HG03342 (cell line): Measurements from ENCODE around the gene TFAP2A.

Source experiments
- ATAC-seq: cut with Tn5 transposase; IDR thresholded peaks from one replicate; pipeline ENCODE4 v1.9.1; 2021; ENCODE audit warnings: mild to moderate bottlenecking, moderate library complexity; ENCODE audit not compliant: unreplicated experiment

Gene TFAP2A

GRCh38 chr6:10401004-10401536 lies 13.8 kb downstream of the TFAP2A start:
- ATAC-seq, result no peak

DNA sequence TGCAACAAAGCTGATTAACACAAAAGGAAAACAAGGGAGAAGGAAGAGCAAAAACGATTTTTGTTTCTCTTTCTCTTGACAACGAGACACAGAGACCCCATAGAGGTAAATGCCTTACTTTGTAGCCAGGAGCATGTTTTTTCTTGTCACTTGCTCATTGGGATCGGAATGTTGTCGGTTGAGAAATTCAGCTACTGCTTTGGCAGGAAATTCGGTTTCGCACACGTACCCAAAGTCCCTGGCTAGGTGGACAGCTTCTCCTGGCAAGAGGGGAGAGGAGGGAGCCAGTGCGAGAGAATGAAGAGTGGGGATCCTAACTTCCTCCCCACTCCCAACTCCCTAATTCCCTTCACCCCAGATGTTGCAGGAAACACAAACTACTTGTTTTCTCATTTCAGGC lies 14.5 kb downstream of the TFAP2A start:
- ATAC-seq, result no peak

DNA sequence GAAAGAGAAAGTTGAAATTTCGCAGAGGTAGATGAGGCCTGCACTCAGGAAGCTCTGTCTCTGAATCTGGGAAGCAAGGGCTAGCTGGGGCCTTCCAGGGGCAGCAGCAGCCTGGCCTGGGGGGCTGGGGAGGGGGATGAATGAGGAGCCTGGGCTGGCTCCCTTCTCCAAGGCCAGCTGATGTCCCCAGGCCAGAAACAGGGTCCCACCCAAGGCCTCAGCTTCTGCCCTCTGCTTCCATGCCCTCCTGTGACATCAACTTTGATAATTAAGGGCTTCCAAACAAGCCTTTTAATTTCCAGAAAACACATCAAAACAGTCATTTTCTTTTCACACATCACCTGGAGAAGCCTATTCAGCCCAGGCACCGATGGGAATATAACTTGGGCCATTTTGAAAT lies 15.4 kb downstream of the TFAP2A start:
- no peak for ATAC-seq

GRCh38 chr6:10398446-10399218 lies 16.2 kb downstream of the TFAP2A start:
- no peak for ATAC-seq

DNA sequence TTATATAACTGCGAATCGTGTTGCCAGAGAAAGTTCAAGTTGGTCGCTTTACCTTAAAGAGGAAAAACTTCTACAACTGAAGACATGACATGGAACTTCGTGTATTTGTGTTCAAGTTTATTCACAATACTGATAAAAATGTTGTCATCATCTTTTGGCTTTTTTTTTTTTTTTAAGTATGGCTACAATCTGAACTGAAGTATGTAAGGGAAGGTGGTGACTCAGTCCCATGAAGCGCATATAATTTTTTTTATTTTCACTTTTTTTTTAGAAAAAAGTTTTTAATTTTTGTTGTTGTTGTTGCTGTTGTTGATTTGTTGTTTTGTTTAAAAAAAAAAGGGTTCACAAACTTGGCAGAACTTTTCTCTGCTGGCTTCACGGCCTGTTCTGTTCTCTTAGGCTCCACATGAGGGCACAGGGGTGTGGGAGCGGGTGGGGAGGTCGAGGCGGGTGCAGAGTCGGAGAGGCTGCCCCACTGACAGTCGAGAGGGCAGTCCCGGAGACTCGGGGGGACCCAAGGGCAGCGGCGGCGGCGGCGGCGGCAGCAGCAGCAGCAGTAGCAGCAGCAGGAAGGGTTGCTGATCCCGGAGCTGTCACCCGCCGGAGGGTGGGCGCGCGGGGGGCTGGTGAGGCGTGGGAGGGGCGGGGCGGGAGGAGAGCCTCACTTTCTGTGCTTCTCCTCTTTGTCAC lies 17.0 kb downstream of the TFAP2A start:
- no peak for ATAC-seq

- ATAC-seq, result no peak
Measured at GRCh38 chr6:10396785-10397184, 18.1 kb downstream of the TFAP2A start.

- no peak for ATAC-seq
Measured at GRCh38 chr6:10395704-10396546, 18.9 kb downstream of the TFAP2A start.

DNA sequence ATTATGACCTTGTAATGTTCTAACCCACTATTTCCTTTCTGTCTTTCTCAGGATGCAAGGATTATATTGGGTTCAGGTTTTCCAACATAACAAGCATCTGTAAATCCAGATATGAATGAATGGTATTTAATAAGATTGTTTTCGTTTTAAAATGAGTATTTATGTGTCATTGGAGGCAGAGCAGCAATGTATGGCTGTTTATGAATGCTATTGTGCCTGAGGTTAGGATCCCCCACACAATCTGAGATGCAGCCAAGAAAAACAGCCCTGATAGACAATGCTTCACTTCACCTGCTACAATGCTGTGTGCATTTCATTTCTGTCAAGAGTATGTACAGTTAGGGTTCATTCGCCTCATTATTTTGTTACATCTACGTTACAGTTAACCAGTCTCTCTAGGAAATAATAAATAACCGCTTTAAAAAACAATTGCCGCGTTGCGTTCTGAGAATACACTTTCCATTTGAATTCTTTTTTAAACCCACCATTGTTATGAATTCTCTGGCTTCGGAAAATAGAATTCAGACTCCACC lies 19.6 kb downstream of the TFAP2A start:
- no peak for ATAC-seq

DNA sequence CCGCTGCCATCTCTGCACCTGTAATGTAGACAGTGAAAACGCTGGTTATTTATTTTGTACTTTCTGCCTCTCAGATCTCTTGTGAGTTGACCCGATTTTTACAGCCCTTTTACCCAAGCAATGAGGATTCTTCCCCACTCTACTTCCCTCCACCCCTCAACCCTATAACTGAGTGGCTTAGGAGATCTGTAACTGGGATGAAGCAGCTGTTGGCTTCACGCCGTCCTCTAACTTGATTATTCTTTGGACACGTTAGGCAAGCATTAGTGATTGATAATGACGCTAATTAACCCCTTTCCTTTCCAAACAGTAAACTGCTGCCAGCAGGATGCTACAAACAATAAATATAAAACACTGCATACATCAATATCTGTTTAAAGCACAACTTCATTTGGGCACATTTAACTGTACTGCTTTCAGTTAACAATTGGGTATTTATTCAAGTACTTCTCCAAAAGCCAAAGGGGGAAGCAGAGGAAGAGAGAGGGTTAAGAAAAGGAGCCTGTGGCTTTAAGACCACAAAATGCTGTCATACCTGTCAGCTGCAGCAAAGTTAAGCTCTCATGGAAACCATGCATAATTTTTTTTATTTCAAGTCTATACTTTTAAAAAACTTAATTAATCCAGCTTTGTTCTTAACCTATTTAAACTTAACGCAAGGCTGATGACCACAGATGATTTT lies 21.2 kb downstream of the TFAP2A start:
- no peak for ATAC-seq

GRCh38 chr6:10391799-10392198 lies 23.1 kb downstream of the TFAP2A start:
- no peak for ATAC-seq

DNA sequence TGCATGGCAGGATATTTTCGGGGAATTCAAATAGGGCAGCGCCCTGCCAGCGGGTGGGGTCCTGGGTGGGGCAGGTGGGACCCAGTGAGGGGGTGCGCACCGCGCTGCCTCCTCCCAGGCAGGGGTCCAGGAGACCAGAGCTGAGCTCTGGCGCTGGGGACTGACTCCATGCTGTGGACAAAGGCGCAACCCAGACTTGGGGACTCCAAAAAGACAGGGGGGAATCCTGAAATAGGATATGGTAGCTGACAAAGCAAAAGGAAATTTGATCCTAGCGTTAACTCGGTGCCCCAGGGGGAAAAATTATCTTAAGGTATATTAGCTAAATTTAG lies 23.6 kb downstream of the TFAP2A start:
- no peak for ATAC-seq

DNA sequence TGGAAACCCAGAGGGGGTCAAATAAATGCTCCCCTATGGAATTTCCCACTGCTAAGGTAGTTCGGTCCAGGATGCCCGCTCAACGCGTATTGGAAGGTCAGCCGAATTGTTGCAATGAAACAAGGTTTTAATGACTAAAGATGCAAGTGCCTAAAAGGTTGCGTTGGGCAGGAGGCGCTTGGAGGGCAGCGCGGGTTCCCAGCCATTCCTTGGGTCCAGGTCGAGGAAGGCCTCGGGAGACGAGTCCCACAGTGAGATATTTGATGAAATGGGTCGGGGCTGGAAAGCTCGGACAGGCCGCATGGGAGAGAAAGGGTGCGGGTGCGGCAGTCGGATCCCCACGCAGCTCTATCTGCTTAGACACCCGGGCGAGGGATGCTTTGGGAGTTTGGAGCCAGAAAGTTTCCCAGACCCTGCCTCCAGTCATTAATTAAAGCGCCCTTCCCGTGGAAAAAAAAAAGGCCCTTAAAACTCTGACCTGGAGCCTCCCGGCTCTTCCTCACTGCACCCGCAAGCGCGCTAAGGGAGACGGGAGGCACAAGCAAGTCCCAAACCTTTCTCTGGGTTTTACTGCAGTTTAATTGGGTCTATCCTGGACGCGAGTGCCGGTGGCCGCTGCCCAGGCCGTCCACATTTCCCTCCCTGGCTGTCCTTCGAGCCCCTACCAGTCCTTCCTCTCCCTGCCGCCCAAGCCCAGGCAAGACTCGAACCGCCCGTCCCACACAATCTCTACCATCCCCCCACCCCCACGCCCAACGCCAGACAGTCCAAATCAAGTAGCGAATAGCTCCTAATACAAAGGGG lies 24.2 kb downstream of the TFAP2A start:
- no peak for ATAC-seq

GRCh38 chr6:10389739-10390494 lies 25.0 kb downstream of the TFAP2A start:
- no peak for ATAC-seq

- no peak for ATAC-seq
Measured at GRCh38 chr6:10386756-10387654, 27.9 kb downstream of the TFAP2A start.

- no peak for ATAC-seq
Measured at GRCh38 chr6:10386220-10386619, 28.7 kb downstream of the TFAP2A start.

DNA sequence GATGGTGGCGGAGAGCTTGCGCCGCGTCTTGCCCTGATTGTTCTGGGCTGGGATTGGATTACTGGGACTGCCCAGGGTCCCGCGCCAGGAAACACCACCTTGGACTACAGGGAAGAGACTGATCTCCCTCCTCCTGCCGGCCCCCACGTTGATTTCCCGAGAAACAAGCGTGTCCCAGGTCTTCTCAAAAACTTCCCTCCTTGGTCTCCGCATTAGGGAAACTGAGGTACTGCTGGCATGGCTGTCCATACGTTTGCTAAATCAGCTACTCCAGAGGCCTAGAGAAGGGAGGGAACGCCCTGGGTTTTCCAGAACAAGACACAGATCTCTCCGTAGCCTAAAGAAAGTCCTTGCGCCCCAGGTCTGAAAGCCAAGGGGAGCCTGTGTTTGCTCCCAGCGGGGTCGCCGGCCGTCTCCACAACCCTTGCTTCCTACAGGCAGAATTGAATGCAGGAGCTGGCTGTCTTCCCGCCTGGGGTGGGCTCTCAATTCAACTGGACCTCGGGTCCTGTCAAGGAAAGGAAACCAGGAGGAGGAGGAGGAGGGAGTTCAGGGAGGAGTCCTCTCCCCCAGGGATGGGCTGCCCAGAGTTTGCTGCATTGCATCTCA lies 29.2 kb downstream of the TFAP2A start:
- no peak for ATAC-seq

- no peak for ATAC-seq
Measured at GRCh38 chr6:10384610-10385523, 30.0 kb downstream of the TFAP2A start.
